T47D (cell line): Measurements from ENCODE around the gene LASP1.

ENCODE experiments used
- DNase-seq, 2 experiments: peaks; one replicate each; pipeline versions ENCODE4 v3.0.0 to v3.0.0-alpha.2; 2011 to 2012; ENCODE audit warnings: low read depth in 1 of 2, low spot score in 1 of 2
- JUND ChIP-seq: IDR thresholded peaks from 2 replicates; pipeline ENCODE4 v1.6.1; 2012; ENCODE audit warnings: low read depth
- in situ Hi-C: cut with HindIII; loops from 2 replicates; pipeline ENCODE4 v1.10.0; 2016; ENCODE audit warnings: low sequenced_read_pairs, low pct_unique_long_range_greater_than_20kb

The LASP1 gene

DNA sequence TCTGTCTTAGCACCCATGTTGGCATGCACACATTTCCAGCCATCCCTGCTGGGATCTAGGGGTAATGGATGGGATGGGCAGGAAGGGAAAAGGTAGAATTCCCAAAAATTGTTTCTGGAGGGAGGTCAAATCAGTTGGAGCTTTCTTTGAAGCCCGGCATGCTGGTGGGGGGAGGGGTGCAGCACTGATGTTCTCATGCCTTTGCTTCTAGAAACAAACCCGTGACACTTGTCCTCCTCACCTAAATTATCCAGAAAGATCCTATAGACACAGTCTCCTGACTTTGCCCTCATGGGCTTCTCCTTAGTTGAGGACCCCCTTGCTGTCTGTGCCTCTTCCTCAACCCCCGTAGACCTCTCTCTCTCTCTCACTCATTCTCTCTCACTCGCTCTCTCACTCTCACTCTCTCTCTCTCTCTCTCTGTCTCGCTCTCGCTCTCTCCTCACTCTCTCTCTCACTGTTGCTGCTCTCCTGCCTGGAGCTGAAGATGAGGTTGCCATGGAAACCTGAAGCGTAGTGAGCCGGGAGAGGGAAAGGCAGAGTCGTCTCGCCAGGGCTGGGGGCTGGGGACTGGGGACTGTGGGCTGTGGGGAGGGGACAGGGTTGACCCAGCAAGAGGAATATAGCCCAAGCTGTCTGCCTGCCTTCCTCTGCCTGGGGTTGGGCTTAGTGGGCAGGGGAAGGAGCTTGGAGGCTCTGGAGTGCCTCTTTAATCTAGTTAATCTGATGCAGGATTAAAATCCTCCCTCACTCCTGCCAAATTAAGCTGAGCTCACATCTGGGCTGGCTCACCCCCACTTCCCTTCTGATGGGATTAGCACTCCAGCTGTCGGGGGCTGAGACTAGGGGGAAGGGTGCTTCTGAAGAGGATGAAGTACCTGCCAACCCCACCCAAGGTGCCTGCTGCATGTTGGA, 16.1 kb downstream of the LASP1 start:
- no peak for DNase-seq
- in situ Hi-C loops: no loop called here
- TF ChIP-seq JUND: no peak

DNA sequence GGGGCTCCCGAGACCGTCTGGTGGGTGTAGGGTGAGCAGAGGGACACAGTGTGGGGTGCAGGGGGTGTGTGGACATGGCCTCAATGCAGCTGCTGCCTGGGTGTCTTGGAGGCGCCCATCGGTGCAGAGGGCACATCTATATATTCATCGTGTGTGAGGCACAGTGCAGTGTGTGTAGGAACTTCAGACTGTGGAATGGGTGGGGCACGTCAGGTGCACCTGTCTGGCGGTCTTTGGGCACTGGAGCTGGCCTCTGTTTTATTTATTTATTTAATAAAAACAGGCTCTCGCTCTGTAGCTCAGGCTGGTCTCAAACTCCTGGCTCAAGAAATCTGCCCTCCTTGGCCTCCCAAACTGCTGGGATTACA, 16.8 kb downstream of the LASP1 start:
- no peak for TF ChIP-seq JUND
- no peak for DNase-seq
- in situ Hi-C loops: no loop called here

DNA sequence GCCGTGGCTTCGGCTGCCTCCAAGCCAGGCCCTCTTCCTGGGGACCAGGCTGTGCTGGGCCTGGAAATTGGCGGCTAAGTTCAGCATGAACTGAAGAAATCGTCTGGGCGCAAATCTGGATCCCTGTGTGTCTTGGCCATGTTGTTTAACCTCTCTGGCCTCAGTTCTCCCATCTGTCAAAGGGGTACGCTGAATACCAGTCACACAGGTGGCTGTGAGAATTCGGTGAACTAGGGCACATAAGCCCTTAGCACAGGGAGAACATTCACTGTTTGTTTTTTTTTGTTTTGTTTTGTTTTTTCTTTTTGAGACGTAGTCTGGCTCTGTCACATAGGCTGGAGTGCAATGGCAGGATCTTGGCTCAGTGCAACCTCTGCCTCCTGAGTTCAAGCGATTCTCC, 19.0 kb downstream of the LASP1 start:
- no peak for TF ChIP-seq JUND
- in situ Hi-C loops: no loop called here
- DNase-seq: no peak

- no peak for DNase-seq
- in situ Hi-C loops: no loop called here
- no peak for TF ChIP-seq JUND
These were observed 20.0 kb downstream of the LASP1 start for GRCh38 chr17:38889745-38890409.

DNA sequence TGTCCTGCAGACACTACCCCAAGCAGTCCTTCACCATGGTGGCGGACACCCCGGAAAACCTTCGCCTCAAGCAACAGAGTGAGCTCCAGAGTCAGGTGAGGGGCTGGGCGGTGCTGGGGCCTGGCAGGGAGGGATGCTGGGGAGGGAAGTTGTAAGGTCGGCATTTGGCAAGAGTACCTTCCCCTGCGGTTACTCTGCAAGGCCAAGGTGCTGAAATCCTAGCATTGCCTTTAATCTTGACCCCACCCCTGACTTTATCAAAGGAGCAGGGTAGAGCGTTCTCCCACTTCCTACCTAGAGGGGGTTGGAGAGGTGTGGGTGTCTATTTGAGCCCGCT, 20.5 kb downstream of the LASP1 start:
- in situ Hi-C loops: no loop called here
- no peak for TF ChIP-seq JUND
- no peak for DNase-seq

DNA sequence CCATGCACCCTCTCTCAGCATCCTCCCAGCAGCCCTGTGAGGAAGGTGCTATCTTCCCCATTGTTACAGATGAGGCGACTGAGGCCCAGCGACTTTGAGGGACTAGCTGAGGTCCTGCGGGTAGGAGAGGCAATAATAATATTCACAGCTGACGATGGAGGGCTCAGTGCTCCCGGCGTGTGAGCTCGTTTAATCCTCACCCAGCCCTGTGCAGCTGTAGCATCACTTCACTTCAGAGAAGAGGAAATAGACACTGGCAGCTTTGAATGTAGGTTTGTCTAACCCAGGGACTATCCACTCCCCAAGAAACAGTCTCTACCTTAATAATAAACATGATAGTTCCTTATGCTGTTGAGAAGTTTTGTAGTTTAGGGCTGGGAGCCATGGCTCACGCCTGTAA, 21.6 kb downstream of the LASP1 start:
- no peak for TF ChIP-seq JUND
- in situ Hi-C loops: no loop called here
- no peak for DNase-seq

GRCh38 chr17:38892083-38892482, 22.2 kb downstream of the LASP1 start:
- TF ChIP-seq JUND: no peak
- no peak for DNase-seq
- in situ Hi-C loops: no loop called here

- no peak for DNase-seq
- TF ChIP-seq JUND: no peak
- in situ Hi-C loops: no loop called here
These were observed 22.8 kb downstream of the LASP1 start for GRCh38 chr17:38892620-38893019.

DNA sequence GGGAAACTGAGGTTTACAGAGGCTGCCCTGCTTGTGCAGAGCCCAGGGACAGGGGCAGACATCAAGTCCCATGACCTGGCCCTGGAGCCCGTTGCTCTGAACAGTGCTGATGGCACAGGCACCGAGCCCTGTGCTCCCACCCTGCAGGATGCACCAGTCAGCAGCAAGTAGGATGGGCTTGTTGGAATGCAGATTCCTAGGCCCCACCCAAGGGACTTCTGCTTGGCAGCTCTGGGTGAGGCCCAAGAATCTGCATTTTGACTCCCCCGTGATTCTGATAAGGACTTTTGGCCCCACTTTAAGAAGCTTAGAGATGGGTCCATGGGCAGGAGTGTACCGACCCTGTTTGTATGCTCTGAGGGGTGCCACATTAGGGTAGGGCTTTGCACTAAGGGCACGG, 23.3 kb downstream of the LASP1 start:
- in situ Hi-C loops: no loop called here
- no peak for TF ChIP-seq JUND
- no peak for DNase-seq

DNA sequence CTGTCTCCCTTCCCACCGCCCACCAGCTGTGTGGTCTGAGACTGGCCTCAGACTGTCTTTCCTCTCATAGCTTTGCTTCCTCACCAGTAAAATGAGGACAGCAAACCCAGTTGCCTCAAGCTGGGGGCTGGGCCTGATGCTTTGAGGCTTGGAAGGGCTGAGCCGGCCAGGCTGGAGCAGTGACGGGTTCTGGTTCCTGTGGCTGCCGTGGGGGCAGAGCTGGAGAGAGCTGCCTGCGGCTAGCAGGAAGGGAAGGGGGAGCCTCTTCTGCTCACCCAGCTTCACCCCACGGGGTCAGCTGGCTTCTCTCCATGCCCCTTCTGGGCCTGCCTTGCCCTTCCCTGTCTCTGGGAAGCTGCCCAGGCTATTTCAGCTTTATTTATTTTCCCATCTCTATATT, 23.7 kb downstream of the LASP1 start:
- no peak for DNase-seq
- no peak for TF ChIP-seq JUND
- in situ Hi-C loops: no loop called here

DNA sequence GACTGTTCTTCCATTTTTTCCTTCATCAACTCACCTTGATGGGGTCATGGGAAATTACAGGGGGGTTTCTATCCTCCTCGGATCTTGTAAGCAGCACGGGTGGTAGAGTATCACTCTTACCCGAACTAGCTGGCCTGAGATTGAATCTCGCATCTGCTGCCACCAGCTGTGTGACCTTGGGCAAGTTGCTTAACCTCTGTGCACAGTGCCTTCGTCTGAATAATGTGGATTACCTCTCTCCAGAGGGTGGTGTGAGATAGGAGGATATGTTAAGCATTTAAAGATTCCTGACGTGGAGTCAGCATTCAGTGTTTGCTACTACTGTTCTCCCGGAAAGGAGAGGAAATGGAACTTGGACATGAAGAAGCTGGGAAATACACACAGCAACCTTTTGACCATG, 24.4 kb downstream of the LASP1 start:
- DNase-seq: no peak
- TF ChIP-seq JUND: no peak
- in situ Hi-C loops: no loop called here

DNA sequence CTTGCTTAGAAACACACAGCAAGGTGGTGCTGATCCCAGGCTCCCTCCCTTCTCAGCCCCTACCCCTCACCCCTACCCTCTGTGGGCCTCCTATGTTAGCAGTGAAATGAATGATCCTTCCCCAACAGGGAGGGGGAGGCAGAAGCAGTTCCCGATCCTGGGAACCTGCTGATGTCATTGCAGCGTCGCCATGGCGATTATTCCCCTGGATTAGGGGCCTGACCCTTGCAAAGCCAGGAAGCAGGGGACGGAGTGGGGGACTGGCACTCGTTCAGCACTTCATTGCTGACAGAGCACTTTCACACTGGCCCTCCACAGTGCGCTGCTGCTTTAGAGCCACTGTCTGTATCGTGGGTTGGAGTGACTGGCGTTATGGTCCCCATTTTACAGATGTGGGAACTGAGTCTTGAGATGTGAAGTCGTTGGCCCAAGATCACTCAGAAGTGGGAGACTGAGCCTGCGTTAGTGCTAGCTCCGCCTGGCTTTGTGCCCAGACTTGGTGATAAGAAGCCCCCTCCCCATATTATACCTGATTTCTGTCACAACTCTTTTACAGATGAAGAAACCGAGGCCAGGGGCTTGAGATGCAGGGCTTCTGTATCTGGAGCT, 26.6 kb downstream of the LASP1 start:
- in situ Hi-C loops: no loop called here

DNA sequence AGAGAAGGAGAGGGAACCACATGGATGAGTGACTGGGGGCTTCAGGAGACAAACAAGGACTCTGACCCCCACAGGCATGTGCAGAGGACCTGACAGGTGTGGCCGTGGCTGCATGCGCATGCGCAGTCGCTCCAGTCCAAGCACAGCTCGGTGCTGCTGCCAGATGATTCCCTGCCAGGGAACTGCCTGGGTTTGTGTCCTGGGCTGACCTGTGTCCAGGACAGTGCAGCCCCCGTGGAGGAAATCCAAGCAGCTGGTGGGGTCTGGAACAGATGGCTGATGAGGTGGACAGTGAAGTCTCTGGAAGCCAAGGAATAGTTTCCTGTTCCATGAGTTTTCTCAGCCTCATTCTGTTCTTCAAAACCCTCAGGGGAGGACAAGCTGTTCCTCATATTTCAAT, 27.3 kb downstream of the LASP1 start:
- no peak for TF ChIP-seq JUND
- in situ Hi-C loops: no loop called here
- no peak for DNase-seq

More for the DNA sequence above, 26.6 kb downstream of the LASP1 start:
- DNase-seq: no peak
- no peak for TF ChIP-seq JUND
